ENCODE data around the gene TMEM175. TPM values are rescaled to one million over a fixed set of nuclear protein-coding genes. Genes with fewer than 3 reads are reported as not detected.

Gene TMEM175, protein sequence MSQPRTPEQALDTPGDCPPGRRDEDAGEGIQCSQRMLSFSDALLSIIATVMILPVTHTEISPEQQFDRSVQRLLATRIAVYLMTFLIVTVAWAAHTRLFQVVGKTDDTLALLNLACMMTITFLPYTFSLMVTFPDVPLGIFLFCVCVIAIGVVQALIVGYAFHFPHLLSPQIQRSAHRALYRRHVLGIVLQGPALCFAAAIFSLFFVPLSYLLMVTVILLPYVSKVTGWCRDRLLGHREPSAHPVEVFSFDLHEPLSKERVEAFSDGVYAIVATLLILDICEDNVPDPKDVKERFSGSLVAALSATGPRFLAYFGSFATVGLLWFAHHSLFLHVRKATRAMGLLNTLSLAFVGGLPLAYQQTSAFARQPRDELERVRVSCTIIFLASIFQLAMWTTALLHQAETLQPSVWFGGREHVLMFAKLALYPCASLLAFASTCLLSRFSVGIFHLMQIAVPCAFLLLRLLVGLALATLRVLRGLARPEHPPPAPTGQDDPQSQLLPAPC
- 10.2 and 11.4 TPM in 2 replicates for total RNA-seq

DNA sequence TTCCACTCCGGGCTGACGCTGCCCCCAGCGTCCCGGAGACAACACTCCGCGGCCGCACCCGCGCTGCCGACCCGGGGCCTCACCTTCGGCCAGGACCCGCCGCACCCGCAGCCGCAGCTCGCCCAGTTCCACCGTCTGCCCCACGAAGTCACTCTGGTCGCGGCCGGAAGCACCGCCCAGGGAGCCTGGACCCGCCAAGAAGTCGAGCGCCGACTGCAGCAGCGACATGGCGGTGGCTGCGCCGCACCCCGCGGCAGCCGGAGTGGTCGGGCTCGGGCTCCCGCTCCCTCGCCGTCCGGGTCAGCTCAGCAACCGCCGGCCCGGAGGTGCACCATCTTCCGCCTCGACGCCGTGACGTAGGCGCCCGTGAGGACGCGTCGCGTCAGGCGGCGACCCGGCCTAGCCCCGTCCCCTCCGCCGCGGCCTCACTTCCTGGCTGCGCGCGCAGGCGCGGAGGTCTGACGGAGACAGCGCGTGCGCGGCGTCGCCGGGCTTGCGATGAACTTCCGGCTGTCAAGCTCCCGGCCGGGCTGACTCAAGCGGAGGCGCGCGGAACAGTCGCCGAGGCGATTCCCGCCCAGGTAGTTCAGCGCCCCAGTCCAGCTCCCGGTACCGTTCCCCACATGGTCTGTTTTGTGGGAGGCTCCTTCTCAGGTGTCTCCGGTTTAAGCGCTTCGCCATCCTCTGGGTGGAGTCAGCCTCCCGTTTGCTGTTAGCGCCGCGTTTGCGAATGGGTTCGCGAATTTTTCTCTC lies at the start of gene TMEM175, which contains the start of gene GAK:
TMEM175 (plus strand) TSS at position 501 of the 753 bp plus-strand sequence. CDS start 15,280 bp downstream, outside the sequence.
GAK (minus strand) TSS at position 357 of the 753 bp plus-strand sequence; CDS start at position 228, 129 bp downstream.
- TF ChIP-seq, protein P1, sequence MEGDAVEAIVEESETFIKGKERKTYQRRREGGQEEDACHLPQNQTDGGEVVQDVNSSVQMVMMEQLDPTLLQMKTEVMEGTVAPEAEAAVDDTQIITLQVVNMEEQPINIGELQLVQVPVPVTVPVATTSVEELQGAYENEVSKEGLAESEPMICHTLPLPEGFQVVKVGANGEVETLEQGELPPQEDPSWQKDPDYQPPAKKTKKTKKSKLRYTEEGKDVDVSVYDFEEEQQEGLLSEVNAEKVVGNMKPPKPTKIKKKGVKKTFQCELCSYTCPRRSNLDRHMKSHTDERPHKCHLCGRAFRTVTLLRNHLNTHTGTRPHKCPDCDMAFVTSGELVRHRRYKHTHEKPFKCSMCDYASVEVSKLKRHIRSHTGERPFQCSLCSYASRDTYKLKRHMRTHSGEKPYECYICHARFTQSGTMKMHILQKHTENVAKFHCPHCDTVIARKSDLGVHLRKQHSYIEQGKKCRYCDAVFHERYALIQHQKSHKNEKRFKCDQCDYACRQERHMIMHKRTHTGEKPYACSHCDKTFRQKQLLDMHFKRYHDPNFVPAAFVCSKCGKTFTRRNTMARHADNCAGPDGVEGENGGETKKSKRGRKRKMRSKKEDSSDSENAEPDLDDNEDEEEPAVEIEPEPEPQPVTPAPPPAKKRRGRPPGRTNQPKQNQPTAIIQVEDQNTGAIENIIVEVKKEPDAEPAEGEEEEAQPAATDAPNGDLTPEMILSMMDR (conservative IDR thresholded peaks at IDR 0.05; ENCODE audit: low read depth, low read length): no peak
- peak within 1 kb of the TSS; percentile 88 for H3K4me3 ChIP-seq (ENCODE audit: low read depth, low read length)
- DNase-seq (ENCODE audit: low read depth): peak; percentile 41

DNA sequence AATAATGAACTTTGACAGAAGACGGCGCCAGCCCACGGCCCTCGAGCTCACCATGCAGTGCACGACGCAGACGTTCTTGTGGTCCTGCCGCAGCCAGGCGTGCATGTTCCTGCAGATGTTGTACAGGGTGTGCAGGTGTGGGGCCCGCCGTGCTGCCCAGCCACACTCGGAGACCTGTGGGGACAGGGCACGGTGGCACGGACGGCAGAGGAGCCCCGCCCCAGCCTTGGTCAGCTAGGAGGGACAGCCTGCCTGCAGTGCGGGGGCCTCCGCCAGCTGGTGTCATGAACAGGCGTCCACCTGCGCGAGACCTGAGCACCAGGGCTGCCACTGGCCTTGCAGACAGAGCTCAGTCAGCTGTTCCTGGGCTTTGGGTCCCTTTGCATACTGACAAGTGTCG lies 49.6 kb upstream of the TMEM175 start:
- no peak for DNase-seq (ENCODE audit: low read depth)
- TF ChIP-seq, protein P1 (conservative IDR thresholded peaks at IDR 0.05; ENCODE audit: low read depth, low read length): no peak
- H3K4me3 ChIP-seq (ENCODE audit: low read depth, low read length): no peak overlapping the region

DNA sequence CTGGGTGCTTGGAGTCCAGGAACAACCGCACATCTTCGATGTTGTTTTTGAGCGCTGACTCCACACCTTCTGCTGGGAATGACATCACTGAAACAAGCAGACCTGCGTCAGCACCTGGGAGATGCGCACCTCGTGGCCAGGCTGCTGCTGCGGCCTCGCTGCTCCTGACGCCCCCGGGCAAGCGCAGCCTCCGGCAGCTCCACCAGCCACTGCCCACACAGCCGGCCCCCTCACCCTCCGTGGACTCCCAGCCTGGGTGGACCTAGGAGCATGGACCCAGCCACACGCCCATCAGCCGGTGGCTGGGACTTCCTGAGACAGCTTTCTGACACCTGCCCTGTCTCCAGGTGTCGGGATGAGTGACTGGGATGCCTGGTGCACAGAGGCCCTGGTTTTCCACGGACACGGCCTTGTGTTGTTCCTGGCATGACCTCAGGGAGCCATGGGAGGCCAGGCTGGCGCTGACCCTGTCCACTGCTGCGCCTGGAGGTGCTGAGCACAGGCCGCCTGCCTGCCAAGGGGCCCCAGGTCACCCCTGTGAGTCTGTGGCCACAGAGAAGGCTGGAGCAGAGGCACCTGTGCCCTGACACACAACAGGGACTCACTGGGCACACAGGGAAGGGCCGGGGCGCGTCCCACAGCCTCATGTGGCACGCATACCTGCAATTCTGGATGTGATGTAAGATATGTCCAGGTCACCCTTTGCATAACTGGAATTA lies 48.7 kb upstream of the TMEM175 start:
- TF ChIP-seq, protein P1 (conservative IDR thresholded peaks at IDR 0.05; ENCODE audit: low read depth, low read length): no peak
- no peak for DNase-seq (ENCODE audit: low read depth)
- H3K4me3 ChIP-seq (ENCODE audit: low read depth, low read length): no peak overlapping the region

DNA sequence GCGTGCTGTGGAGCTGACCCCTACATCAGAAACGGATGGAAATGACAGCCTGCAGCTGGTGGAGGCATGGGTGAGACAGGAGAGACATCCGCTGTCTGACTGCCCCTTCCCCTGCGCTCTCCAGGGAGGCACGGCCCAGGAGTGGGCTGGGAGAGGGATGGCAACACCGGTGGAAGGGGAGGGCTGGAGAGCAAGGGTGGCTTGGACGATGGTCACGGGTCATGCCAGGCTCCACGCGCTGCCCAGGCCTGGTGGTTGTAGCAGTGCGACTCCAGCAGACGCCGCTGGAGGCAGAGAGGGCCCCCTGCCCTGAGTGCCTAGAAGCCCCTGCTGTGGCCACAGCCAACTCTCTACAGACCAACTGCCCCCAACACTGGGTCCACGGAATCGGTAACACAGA lies 48.0 kb upstream of the TMEM175 start:
- TF ChIP-seq, protein P1 (conservative IDR thresholded peaks at IDR 0.05; ENCODE audit: low read depth, low read length): no peak
- no peak overlapping the region for H3K4me3 ChIP-seq (ENCODE audit: low read depth, low read length)

DNA sequence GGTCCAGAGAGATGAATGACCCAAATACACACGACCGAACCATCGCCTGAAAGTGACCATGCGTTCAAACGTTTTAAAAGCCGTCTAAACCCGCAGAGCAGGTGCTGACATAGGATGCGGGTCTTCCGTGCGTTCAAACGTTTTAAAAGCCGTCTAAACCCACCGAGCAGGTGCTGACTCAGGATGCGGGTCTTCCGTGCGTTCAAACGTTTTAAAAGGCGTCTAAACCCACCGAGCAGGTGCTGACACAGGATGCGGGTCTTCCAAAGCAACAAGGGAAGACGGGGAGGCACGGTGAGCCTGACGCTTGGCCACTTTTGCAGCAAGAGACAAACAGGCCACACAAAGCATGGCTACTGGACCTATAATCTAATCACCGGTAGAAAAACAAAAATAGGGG lies 47.4 kb upstream of the TMEM175 start:
- DNase-seq (ENCODE audit: low read depth): no peak
- no peak overlapping the region for H3K4me3 ChIP-seq (ENCODE audit: low read depth, low read length)
- TF ChIP-seq, protein P1 (conservative IDR thresholded peaks at IDR 0.05; ENCODE audit: low read depth, low read length): no peak

More for the DNA sequence above, 48.0 kb upstream of the TMEM175 start:
- DNase-seq (ENCODE audit: low read depth): no peak

DNA sequence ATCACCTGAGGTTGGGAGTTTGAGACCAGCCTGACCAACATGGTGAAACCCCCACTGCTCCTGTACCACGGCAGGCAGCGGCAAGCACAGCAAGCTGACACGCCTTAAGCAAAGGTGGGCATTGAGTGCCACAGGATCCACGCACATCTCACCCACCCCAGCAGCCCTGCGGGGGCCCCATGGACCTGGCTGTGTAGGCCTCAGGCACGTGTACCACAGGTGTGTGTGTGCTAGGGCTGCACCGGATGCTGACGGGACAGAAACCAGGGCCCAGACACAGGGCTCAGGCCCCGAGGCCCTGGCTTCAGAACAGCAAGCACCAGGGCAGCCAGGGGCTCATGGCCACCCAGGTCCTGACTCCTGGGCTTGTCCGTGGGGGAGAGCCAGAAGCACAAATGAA lies 46.9 kb upstream of the TMEM175 start:
- TF ChIP-seq, protein P1 (conservative IDR thresholded peaks at IDR 0.05; ENCODE audit: low read depth, low read length): no peak
- no peak overlapping the region for H3K4me3 ChIP-seq (ENCODE audit: low read depth, low read length)
- DNase-seq (ENCODE audit: low read depth): no peak
